Stimulated activated CD4-positive, alpha-beta T cell treated with anti-CD3 and anti-CD28 coated beads, Interleukin-15, amount 100 ng/mL, for 48 hours (primary cell): Measurements from ENCODE around the gene RXFP1.

ENCODE experiments used
- DNase-seq, 2 donors: peaks; one replicate each; pipeline ENCODE4 v3.0.0-alpha.2; 2020; ENCODE audit warnings: low read depth in 2 of 2

RXFP1 gene

GRCh38 chr4:158671915-158672806, 150.5 kb downstream of the RXFP1 start, which contains the start of gene ETFDH:
ETFDH (plus strand) TSS chr4:158672296; CDS start chr4:158672457, 161 bp downstream.
- peak; percentile 93 to 97 for DNase-seq

DNA sequence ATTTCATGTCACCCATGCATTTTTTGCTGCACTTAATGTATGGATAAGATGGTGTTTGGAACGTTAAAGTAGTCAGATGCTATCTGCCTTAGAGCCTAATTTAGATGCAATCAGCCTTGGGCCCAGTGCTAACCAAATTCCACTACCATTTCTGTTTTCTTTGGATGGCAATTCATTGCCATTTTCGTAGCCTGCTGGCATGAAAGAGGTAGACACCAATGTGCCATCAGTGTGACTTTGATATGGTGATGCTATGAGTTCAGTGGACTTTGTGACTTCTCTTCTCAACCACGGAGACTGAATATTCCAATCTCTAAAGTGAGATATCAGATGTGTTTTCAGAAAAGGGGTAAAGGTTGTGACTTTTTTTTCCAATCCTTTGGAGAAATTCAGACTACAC, 152.0 kb downstream of the RXFP1 start:
- no peak for DNase-seq

GRCh38 chr4:158676076-158676475, 154.4 kb downstream of the RXFP1 start:
- no peak for DNase-seq

GRCh38 chr4:158678767-158679166, 157.1 kb downstream of the RXFP1 start:
- no peak for DNase-seq

- no peak for DNase-seq
These were observed 159.9 kb downstream of the RXFP1 start for GRCh38 chr4:158681629-158682028.

GRCh38 chr4:158682066-158682465, 160.4 kb downstream of the RXFP1 start:
- no peak for DNase-seq

DNA sequence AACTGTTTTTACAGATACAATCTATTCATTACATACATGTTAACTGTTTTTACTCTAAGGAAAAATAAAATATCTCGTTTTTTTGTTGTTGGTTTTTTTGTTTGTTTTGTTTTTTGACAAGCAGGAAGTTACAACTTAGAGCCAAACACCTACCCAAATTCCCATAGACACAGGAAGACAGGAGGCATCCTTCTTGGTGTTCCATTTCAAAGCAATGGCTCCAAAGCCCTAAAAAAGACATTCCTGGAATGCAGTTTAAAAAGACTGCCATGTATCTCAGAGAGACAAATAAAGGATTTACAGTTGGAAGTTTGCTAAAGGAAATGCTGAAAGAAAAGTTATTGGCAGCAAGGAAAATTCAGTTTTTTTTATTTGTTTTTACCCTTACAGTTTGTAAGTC, 167.1 kb downstream of the RXFP1 start:
- no peak for DNase-seq
